AG09319 (cell line): ENCODE measurements around the gene DRGX.

Source experiments
- DNase-seq: peaks from one replicate; pipeline ENCODE4 v3.0.0-alpha.2; 2010; ENCODE audit warnings: low read depth; ENCODE audit errors: extremely low read depth
- CTCF ChIP-seq: IDR thresholded peaks from 2 replicates; pipeline ENCODE4 v1.5.1; 2011; ENCODE audit warnings: low read depth, mild to moderate bottlenecking, inconsistent platforms, low read length, moderate library complexity

Gene DRGX

DNA sequence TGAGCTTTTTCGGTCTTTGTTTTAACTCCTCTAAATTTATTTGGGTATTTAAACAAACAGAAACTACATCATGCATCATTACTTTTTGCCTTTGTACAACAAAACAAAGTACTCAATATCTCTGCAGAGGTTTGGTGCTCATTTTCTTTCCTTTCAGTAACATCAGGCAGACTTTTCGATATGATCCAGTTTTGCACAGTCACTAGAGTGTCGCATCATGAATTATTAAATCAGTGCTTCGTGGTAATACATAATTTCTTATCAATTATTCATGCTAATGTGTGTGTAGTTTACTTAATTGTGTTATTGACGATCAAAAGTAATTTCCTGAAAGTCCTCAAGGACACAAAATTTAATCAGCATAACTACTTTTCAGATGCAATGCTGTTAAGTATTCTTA, 31.8 kb downstream of the DRGX start:
- TF ChIP-seq CTCF: no peak
- no peak for DNase-seq

GRCh38 chr10:49363309-49364031, 32.4 kb downstream of the DRGX start:
- TF ChIP-seq CTCF: no peak
- no peak for DNase-seq

DNA sequence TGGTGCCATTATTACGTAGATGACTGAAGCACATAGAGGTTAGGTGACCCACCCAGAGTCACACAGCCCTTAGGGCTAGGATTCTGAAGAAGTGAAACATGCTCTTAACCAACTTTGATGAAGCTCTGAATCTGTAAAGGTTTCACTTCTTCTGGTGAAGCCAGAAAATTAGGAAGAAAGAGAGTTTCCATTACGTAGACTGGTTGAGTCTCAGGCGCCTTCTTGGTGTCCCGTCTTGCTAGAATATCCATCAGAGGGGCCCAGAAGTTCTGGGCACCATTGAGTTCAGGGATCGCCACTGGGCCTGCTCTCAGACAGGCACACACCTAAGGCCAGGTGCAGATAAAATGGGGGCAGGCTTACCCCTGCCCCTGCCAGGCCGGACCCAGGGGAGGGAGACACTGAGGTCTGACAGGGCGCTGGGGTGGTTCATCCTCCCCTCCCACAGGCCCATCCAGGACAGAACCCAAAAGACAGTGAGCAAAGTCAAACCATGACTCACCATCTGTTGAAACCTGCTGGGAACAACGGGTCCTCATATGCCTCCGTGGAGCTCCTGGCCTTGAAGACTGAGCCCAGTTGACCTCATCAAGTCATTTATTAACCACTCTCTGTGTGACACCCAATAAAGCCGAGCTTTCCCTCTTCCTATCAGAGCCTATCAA, 33.2 kb downstream of the DRGX start:
- DNase-seq: no peak
- TF ChIP-seq CTCF: no peak

DNA sequence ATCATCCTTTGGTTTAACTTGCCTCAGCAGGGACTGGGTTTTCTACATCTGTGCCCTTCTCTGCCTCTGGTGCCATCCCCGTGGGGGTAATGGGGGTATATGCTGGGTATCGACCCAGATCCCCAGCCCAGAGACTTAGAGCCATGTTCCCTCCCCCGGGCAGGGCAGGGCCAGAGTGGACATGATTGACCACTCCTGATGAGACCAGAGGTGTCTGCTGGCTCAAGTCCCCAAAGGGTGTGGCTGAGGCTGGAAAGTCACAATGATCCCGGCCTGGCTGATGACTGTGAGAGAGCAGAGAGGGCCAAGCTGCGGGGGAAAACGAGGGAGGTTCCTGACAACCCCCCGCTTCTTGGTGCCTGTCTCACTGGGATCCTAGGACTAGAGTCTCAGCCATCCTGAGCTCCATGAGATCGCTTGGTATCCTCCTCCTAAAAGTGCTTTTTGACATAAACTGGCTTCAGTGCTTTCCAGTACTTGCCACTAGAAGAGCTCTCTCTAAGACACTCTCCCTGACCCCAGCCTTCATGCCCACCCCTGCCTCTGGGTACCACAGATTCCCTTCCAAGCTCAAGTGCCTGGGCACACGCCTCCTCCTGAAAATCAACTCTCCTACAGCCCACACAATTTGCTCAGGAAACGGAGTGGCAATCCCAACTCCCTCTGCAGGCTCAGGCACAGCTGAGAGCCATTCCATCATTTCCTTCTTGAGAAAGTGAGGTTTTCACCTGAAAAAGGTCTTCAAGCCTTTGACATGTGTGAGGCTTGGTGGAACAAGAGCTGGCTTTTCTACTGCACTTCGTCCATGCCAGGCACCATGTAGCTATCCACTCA, 33.9 kb downstream of the DRGX start:
- DNase-seq: no peak
- no peak for TF ChIP-seq CTCF

- no peak for TF ChIP-seq CTCF
- DNase-seq: no peak
These were observed 34.7 kb downstream of the DRGX start for GRCh38 chr10:49361178-49361554.

GRCh38 chr10:49360271-49361177, 35.4 kb downstream of the DRGX start:
- DNase-seq: no peak
- TF ChIP-seq CTCF: no peak
